ENCODE measurements around the gene TOM1L1.

Gene TOM1L1

GRCh38 chr17:54950116-54950515 lies 49.5 kb downstream of the TOM1L1 start:
- DNase-seq = no peak

GRCh38 chr17:54951286-54951685 lies 50.6 kb downstream of the TOM1L1 start:
- no peak for DNase-seq

- no peak for DNase-seq
Measured at GRCh38 chr17:54956791-54957190, 56.1 kb downstream of the TOM1L1 start.

GRCh38 chr17:54967621-54968261 lies 67.1 kb downstream of the TOM1L1 start:
- DNase-seq = no peak

GRCh38 chr17:54968262-54968987 lies 67.8 kb downstream of the TOM1L1 start, which contains the start of the genes COX11 and STXBP4:
COX11 (minus strand) TSS chr17:54968654; CDS start chr17:54968646, 8 bp downstream.
STXBP4 (plus strand) TSS chr17:54968765; CDS start chr17:54986220, 17,455 bp downstream.
- DNase-seq = peak; percentile 87

- no peak for DNase-seq
Measured at GRCh38 chr17:54968988-54969332, 68.3 kb downstream of the TOM1L1 start.

GRCh38 chr17:54969658-54970572 lies 69.3 kb downstream of the TOM1L1 start:
- no peak for DNase-seq

- no peak for DNase-seq
Measured at GRCh38 chr17:54971147-54971546, 70.5 kb downstream of the TOM1L1 start.

- DNase-seq = no peak
Measured at GRCh38 chr17:54971901-54972300, 71.2 kb downstream of the TOM1L1 start.

GRCh38 chr17:54972406-54973138 lies 71.9 kb downstream of the TOM1L1 start:
- DNase-seq = no peak

GRCh38 chr17:54974759-54975158 lies 74.1 kb downstream of the TOM1L1 start:
- no peak for DNase-seq

GRCh38 chr17:54976316-54976715 lies 75.7 kb downstream of the TOM1L1 start:
- DNase-seq = no peak

- DNase-seq = no peak
Measured at GRCh38 chr17:54977744-54978143, 77.1 kb downstream of the TOM1L1 start.

- no peak for DNase-seq
Measured at GRCh38 chr17:54979657-54980056, 79.0 kb downstream of the TOM1L1 start.

GRCh38 chr17:54980375-54980774 lies 79.7 kb downstream of the TOM1L1 start:
- no peak for DNase-seq

GRCh38 chr17:54982399-54982798 lies 81.7 kb downstream of the TOM1L1 start:
- DNase-seq = no peak

- DNase-seq = no peak
Measured at GRCh38 chr17:54983260-54983659, 82.6 kb downstream of the TOM1L1 start.

- DNase-seq = no peak
Measured at GRCh38 chr17:54985476-54985875, 84.8 kb downstream of the TOM1L1 start.

- DNase-seq = no peak
Measured at GRCh38 chr17:54990118-54990517, 89.5 kb downstream of the TOM1L1 start.

GRCh38 chr17:54991567-54991966 lies 90.9 kb downstream of the TOM1L1 start:
- no peak for DNase-seq

GRCh38 chr17:54992797-54993639 lies 92.4 kb downstream of the TOM1L1 start:
- peak; percentile 33 for DNase-seq

- DNase-seq = no peak
Measured at GRCh38 chr17:54996441-54996840, 95.8 kb downstream of the TOM1L1 start.
